H1 (cell line): ENCODE measurements around the gene MID1.

Experiments
- CTCF ChIP-seq, 3 experiments: IDR thresholded peaks; 1 replicate in 2 of 3; 2 replicates in 1 of 3; pipeline versions ENCODE4 v1.5.1 to v1.6.1; 2011; ENCODE audit warnings: low read length in 3 of 3, mild to moderate bottlenecking in 3 of 3, inconsistent platforms in 2 of 3, low read depth in 1 of 3, moderate library complexity in 1 of 3; ENCODE audit not compliant: insufficient read depth in 1 of 3; ENCODE audit errors: control extremely low read depth in 1 of 3
- EGR1 ChIP-seq: IDR thresholded peaks from 2 replicates; pipeline ENCODE4 v1.6.1; 2011; ENCODE audit warnings: low read depth, low read length, borderline replicate concordance
- EP300 ChIP-seq, 2 experiments: IDR thresholded peaks; 1 replicate in 1 of 2; 2 replicates in 1 of 2; pipeline ENCODE4 v1.6.1; 2011 to 2012; ENCODE audit warnings: low read depth in 2 of 2, low read length in 2 of 2, mild to moderate bottlenecking in 2 of 2, borderline replicate concordance in 1 of 2, inconsistent platforms in 1 of 2, moderate library complexity in 1 of 2
- EZH2 ChIP-seq: fragments of 200-600 bp; sonication (generic); IDR thresholded peaks from 2 replicates; pipeline ENCODE4 v1.7.1; 2012; ENCODE audit warnings: low read depth, mild to moderate bottlenecking, moderate library complexity, low read length, inconsistent platforms; ENCODE audit not compliant: severe bottlenecking
- POLR2AphosphoS5 ChIP-seq: IDR thresholded peaks from 2 replicates; pipeline ENCODE4 v1.6.1; 2011; ENCODE audit warnings: low read depth, low read length
- RAD21 ChIP-seq, 2 experiments: IDR thresholded peaks in 1 of 2; conservative IDR thresholded peaks in 1 of 2; 2 replicates each; pipeline ENCODE4 v1.6.1; 2011; ENCODE audit warnings: low read depth in 2 of 2, low read length in 2 of 2, improper control_type of control experiment in 1 of 2, inconsistent platforms in 1 of 2, mild to moderate bottlenecking in 1 of 2, moderate library complexity in 1 of 2
- SIN3A ChIP-seq, 2 experiments: IDR thresholded peaks in 1 of 2; conservative IDR thresholded peaks in 1 of 2; 2 replicates each; pipeline ENCODE4 v1.6.1; 2011 to 2012; ENCODE audit warnings: low read length in 2 of 2, improper control_type of control experiment in 1 of 2, low read depth in 1 of 2, mild to moderate bottlenecking in 1 of 2
- TAF1 ChIP-seq: IDR thresholded peaks from 2 replicates; pipeline ENCODE4 v1.6.1; 2011; ENCODE audit warnings: mild to moderate bottlenecking, low read depth, low read length
- TBP ChIP-seq: IDR thresholded peaks from 2 replicates; pipeline ENCODE4 v1.6.1; 2011; ENCODE audit warnings: low read depth, low read length, improper control_type of control experiment

DNA sequence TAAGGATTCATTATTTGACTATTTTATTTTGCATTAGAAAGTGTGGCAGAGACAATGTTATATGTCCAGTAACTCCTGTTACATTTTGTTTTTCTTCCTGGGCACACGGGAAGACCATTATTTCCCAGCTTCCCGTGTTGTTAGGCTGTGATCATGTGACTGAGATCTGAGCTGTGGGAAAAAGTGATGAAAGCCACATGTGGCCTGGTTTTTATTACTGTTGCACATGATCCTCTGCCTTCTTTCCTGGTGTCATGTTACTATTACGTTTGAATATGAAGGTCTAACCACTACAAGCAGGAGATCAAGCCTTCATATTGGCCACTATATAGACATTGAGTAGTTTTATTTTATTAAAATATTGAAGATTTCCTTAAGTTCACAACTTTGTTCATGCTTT lies 28.2 kb upstream of the MID1 start:
- TF ChIP-seq TAF1 (no peak), SIN3A (conservative IDR thresholded peaks at IDR 0.05 in 1 of 2, IDR thresholded peaks at IDR 0.05 in 1 of 2; ENCODE audit: low read depth in 1 of 2, low read length in 2 of 2) (no peak), POLR2AphosphoS5 (no peak), CTCF (IDR thresholded peaks at IDR 0.05; ENCODE audit: control extremely low read depth in 1 of 3, insufficient read depth in 1 of 3, low read depth in 1 of 3, low read length in 3 of 3) (no peak), EGR1 (no peak), TBP (no peak), EP300 (IDR thresholded peaks at IDR 0.05; ENCODE audit: borderline replicate concordance in 1 of 2, low read depth in 2 of 2, low read length in 2 of 2) (no peak), EZH2 (no peak), RAD21 (IDR thresholded peaks at IDR 0.05 in 1 of 2, conservative IDR thresholded peaks at IDR 0.05 in 1 of 2; ENCODE audit: low read depth in 2 of 2, low read length in 2 of 2) (no peak)
